Measurements from ENCODE around the gene FNTB. TPM values are rescaled to one million over a fixed set of nuclear protein-coding genes. Genes with fewer than 3 reads are reported as not detected.

Gene FNTB
- total and polyA plus RNA-seq, 2 of the 8 experiments (the other 6 are each of a cell fraction or from before 2014, with no cell fraction given) = 16.0 to 20.7 TPM

DNA sequence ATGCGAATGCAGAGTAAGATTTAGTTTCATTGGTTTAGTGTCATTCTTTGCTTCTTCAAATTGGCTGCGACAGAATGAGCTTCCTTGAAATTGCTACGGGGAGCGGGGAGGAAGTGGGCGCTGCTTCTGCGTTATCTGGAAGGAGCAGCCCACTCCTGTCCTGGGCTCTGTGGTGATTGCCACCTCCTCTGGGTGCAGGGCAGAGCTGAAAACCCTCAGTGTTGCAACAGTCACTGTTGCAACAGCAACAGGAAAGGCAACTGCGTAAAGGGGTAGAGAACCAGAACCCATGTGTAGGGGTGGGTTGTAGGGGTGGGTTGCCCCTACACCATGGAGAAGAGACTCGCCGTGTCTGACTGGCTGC is 57.9 kb downstream of the FNTB start:
- H2BK12ac ChIP-seq (ENCODE audit: low read depth, low read length) = no peak overlapping the region
- no peak overlapping the region for H3K4me2 ChIP-seq (ENCODE audit: insufficient read depth in 1 of 2, low read depth in 2 of 2, low read length in 2 of 2)
- H3K79me1 ChIP-seq (ENCODE audit: low read depth, low read length) = no peaks in the 10 kb centered on the region
- no peaks in the 10 kb centered on the region for H3K9me3 ChIP-seq (ENCODE audit: insufficient read depth in 2 of 2, low read depth in 1 of 2, low read length in 1 of 2)
- no peak overlapping the region for H3K4ac ChIP-seq (replicated peaks; ENCODE audit: insufficient read length, low read depth, low read length)
- no peak overlapping the region for H3K56ac ChIP-seq (replicated peaks; ENCODE audit: insufficient read length, low read depth, low read length)
- H3K9ac ChIP-seq (replicated peaks in 1 of 4; ENCODE audit: extremely low read depth in 1 of 4, low read depth in 3 of 4, low read length in 3 of 4) = no peak overlapping the region
- ChIA-PET POLR2A (ENCODE audit: partially characterized antibody) (no interaction called here), CTCF (ENCODE audit: partially characterized antibody) (interaction anchor here (2.0 kb wide), 1 partner anchor 25 kb away, joined by 7 read pairs; no protein-coding TSS in a partner anchor)
- no peak overlapping the region for H2AFZ ChIP-seq (ENCODE audit: low read length)
- H3K18ac ChIP-seq (ENCODE audit: extremely low read depth, low read length) = no peak overlapping the region
- no peak overlapping the region for H3K27ac ChIP-seq (ENCODE audit: low read depth, low read length)
- no peaks in the 10 kb centered on the region for H3K23me2 ChIP-seq (ENCODE audit: low read depth, low read length)
- no peak overlapping the region for H4K5ac ChIP-seq (ENCODE audit: insufficient read length, low read depth, low read length)
- no peaks in the 10 kb centered on the region for H3K27me3 ChIP-seq (replicated peaks in 1 of 4; ENCODE audit: control insufficient read depth in 3 of 4, extremely low read depth in 1 of 4, insufficient read depth in 3 of 4, low read length in 3 of 4)
- WGBS, 2 experiments (ENCODE audit: extremely low coverage in 1 of 2, insufficient coverage in 1 of 2, insufficient read length in 1 of 2, insufficient replicate concordance in 2 of 2, low coverage in 1 of 2, low lambda C conversion rate in 2 of 2, missing lambda C conversion rate in 1 of 2) = 89% methylated on average over 9 of the region's 9 CpGs; no CpG with 5 or more reads in 1 of the 2 experiments
- no peak for TF ChIP-seq PHF8 (conservative IDR thresholded peaks at IDR 0.05; ENCODE audit: low read depth, low read length)
- TF ChIP-seq KDM5A (IDR thresholded peaks at IDR 0.05; ENCODE audit: low read length) = no peak
- TF ChIP-seq GTF2F1 (IDR thresholded peaks at IDR 0.05; ENCODE audit: borderline replicate concordance, low read depth, low read length) = no peak
- no peak for TF ChIP-seq CBX5 (IDR thresholded peaks at IDR 0.05; ENCODE audit: low read depth, low read length)
- TF ChIP-seq TBP (IDR thresholded peaks at IDR 0.05; ENCODE audit: low read depth, low read length) = no peak
- no peak for TF ChIP-seq EZH2 (IDR thresholded peaks at IDR 0.05; ENCODE audit: low read depth, low read length, severe bottlenecking)
- no peak overlapping the region for H3K4me3 ChIP-seq (ENCODE audit: extremely low read depth in 1 of 4, insufficient read depth in 2 of 4, low read depth in 3 of 4, low read length in 4 of 4)
- no peaks in the 10 kb centered on the region for H4K20me1 ChIP-seq (replicated peaks in 1 of 2; ENCODE audit: control insufficient read depth in 1 of 2, insufficient read depth in 2 of 2, low read length in 2 of 2)
- no peak overlapping the region for H3K14ac ChIP-seq (ENCODE audit: insufficient read length)
- no peak overlapping the region for H2AK5ac ChIP-seq (ENCODE audit: low read depth, low read length)
- H3K4me1 ChIP-seq (replicated peaks in 1 of 4; ENCODE audit: control insufficient read depth in 3 of 4, insufficient read depth in 4 of 4, low read length in 3 of 4) = peaks cover 0 to 6% (median 0%) of the 10 kb centered on the region in 4 experiments; a peak in 2 of 7 replicates
- DNase-seq (ENCODE audit: low read depth in 1 of 2, low spot score in 2 of 2) (no peak), FAIRE-seq (no peak)
- no peak overlapping the region for H4K8ac ChIP-seq (ENCODE audit: extremely low read depth, insufficient read depth, low read length)
- H3K79me2 ChIP-seq (ENCODE audit: control insufficient read depth in 1 of 2, insufficient read depth in 2 of 2, low read length in 2 of 2) = no peaks in the 10 kb centered on the region
- H4K91ac ChIP-seq (replicated peaks; ENCODE audit: insufficient read length, low read length) = no peak overlapping the region
- H2BK120ac ChIP-seq (replicated peaks; ENCODE audit: low read depth, low read length) = no peak overlapping the region
- peaks cover 0 to 10% (median 4%) of the 10 kb centered on the region in 4 experiments; a peak in 5 of 8 replicates for H3K36me3 ChIP-seq (ENCODE audit: control insufficient read depth in 2 of 4, insufficient read depth in 4 of 4, low read length in 3 of 4)
- H3K23ac ChIP-seq (ENCODE audit: insufficient read length) = no peak overlapping the region
- no peak overlapping the region for H2BK20ac ChIP-seq (ENCODE audit: low read length)
- H2BK15ac ChIP-seq (ENCODE audit: low read length) = no peak overlapping the region
- no peak overlapping the region for H2BK5ac ChIP-seq (ENCODE audit: low read depth, low read length)
